Loucy (cell line): ENCODE results near the gene RALB.
"Not testable (repeated sequence)": the region's sequence is repeated elsewhere in the genome, so short reads cannot be mapped to it uniquely, and the experiment has no call there.

ENCODE experiments used
- H2AFZ ChIP-seq: fragments of 200-600 bp; sonication (generic); 2 replicates; pipeline ENCODE4 v1.6.0; 2016; ENCODE audit warnings: antibody characterized with exemption, mild to moderate bottlenecking, low read length, moderate library complexity
- H3F3A ChIP-seq: fragments of 200-600 bp; 2 replicates; pipeline ENCODE4 v1.6.0; 2016; ENCODE audit warnings: antibody characterized with exemption, low read depth, mild to moderate bottlenecking
- H3K27me3 ChIP-seq: fragments of 200-600 bp; sonication (generic); 2 replicates; pipeline ENCODE4 v1.6.1; 2014; ENCODE audit warnings: low read length, mild to moderate bottlenecking; ENCODE audit not compliant: insufficient read depth, poor library complexity, severe bottlenecking
- H3K36me3 ChIP-seq: fragments of 200-600 bp; sonication (generic); 2 replicates; pipeline ENCODE4 v1.6.1; 2016; ENCODE audit warnings: low read length; ENCODE audit not compliant: insufficient read depth
- H3K4me1 ChIP-seq: fragments of 200-600 bp; sonication (generic); 2 replicates; pipeline ENCODE4 v1.5.1; 2014; ENCODE audit warnings: low read length, mild to moderate bottlenecking; ENCODE audit not compliant: insufficient read depth, poor library complexity, severe bottlenecking
- H3K4me2 ChIP-seq: fragments of 200-600 bp; sonication (generic); 2 replicates; pipeline ENCODE4 v1.6.0; 2014; ENCODE audit warnings: antibody characterized with exemption, low read length, low read depth, mild to moderate bottlenecking; ENCODE audit not compliant: poor library complexity, severe bottlenecking
- H3K4me3 ChIP-seq: fragments of 200-600 bp; sonication (generic); 2 replicates; pipeline ENCODE4 v1.5.1; 2014; ENCODE audit warnings: low read length, mild to moderate bottlenecking, mixed read lengths; ENCODE audit not compliant: poor library complexity, severe bottlenecking
- H3K79me2 ChIP-seq: fragments of 200-600 bp; sonication (generic); 2 replicates; pipeline ENCODE4 v1.6.1; 2014; ENCODE audit warnings: low read length; ENCODE audit not compliant: insufficient read depth
- H3K9ac ChIP-seq: fragments of 200-600 bp; sonication (generic); 2 replicates; pipeline ENCODE4 v1.6.0; 2014; ENCODE audit warnings: mild to moderate bottlenecking, low read depth, low read length, moderate library complexity; ENCODE audit not compliant: poor library complexity, severe bottlenecking
- H3K9me2 ChIP-seq: fragments of 200-600 bp; sonication (generic); replicated peaks from 2 replicates; pipeline ENCODE4 v1.6.1; 2016; ENCODE audit warnings: low read depth, low read length, mixed read lengths
- H3K9me3 ChIP-seq: fragments of 200-600 bp; sonication (generic); 2 replicates; pipeline ENCODE4 v1.6.1; 2014; ENCODE audit warnings: mild to moderate bottlenecking, antibody characterized with exemption, low read length, low read depth; ENCODE audit not compliant: insufficient read depth
- H4K20me1 ChIP-seq: fragments of 200-600 bp; sonication (generic); 2 replicates; pipeline ENCODE4 v1.6.0; 2014; ENCODE audit warnings: antibody characterized with exemption, low read length, mild to moderate bottlenecking; ENCODE audit not compliant: insufficient read depth, poor library complexity, severe bottlenecking
- EZH2phosphoT487 ChIP-seq: fragments of 200-600 bp; IDR thresholded peaks from 2 replicates; pipeline ENCODE4 v1.6.1; 2018; ENCODE audit warnings: antibody characterized with exemption, mild to moderate bottlenecking, moderate library complexity, borderline replicate concordance
- TF ChIP-seq, protein P1 (sequence below): fragments of 200-600 bp; sonication (generic); conservative IDR thresholded peaks from 2 replicates; pipeline ENCODE4 v1.5.1; 2014; ENCODE audit warnings: mild to moderate bottlenecking, antibody characterized with exemption, low read length

The RALB gene

DNA sequence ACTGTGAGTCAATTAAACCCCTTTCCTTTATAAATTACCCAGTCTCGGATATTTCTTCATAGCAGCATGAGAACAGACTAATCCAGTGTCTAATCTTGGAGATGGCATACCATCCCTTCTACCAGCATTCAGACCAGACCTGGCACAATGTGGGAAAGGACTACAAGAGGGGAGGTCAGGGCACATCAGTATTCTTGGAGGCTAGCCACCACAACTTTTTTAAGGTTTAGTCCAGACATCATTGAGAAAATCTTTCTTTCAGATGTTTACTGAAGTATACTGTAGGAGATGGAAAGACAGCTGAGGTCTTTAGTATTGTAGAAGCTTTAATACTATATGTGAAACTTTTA lies 4.0 kb downstream of the RALB start:
- Histone ChIP-seq H3K9me3 (peaks cover 8% of the 10 kb centered on the region; the same call in 1 of the 2 replicates), H3K27me3 (no peaks in the 10 kb centered on the region), H2AFZ (no peak overlapping the region), H3K4me3 (peak overlapping the region; percentile 46), H3K36me3 (no peaks in the 10 kb centered on the region), H3K4me2 (peak overlapping the region; percentile 63), H3K79me2 (peaks cover 50% of the 10 kb centered on the region), H4K20me1 (no peaks in the 10 kb centered on the region), H3K4me1 (peaks cover 65% of the 10 kb centered on the region), H3F3A (no peaks in the 10 kb centered on the region), H3K9me2 (no peaks in the 10 kb centered on the region), H3K9ac (no peak overlapping the region)
- TF ChIP-seq, protein P1, sequence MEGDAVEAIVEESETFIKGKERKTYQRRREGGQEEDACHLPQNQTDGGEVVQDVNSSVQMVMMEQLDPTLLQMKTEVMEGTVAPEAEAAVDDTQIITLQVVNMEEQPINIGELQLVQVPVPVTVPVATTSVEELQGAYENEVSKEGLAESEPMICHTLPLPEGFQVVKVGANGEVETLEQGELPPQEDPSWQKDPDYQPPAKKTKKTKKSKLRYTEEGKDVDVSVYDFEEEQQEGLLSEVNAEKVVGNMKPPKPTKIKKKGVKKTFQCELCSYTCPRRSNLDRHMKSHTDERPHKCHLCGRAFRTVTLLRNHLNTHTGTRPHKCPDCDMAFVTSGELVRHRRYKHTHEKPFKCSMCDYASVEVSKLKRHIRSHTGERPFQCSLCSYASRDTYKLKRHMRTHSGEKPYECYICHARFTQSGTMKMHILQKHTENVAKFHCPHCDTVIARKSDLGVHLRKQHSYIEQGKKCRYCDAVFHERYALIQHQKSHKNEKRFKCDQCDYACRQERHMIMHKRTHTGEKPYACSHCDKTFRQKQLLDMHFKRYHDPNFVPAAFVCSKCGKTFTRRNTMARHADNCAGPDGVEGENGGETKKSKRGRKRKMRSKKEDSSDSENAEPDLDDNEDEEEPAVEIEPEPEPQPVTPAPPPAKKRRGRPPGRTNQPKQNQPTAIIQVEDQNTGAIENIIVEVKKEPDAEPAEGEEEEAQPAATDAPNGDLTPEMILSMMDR: no peak
- TF ChIP-seq EZH2phosphoT487: no peak

DNA sequence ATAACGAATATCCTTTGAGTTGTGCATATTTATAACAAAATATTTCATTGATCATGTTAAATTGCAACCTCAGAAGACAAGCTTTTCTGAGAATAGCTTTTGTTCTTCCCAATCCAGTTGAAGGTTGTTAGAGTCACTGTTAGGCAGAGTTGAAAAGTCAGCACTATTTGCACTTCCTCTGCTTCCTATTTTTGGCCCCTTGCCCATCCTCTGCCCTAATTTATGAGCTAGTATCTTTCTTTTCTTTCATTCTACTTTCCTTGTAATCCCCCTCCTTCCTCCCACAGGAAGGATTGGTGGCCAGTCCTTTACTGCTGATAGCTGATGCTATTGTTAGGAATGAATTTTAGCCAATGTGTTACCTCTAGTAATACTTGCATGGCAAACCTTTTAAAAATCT lies 4.9 kb downstream of the RALB start:
- peak overlapping the region; percentile 0 for H3K9ac ChIP-seq
- no peak for TF ChIP-seq EZH2phosphoT487
- TF ChIP-seq, protein P1: no peak
- H3K4me3 ChIP-seq: peak overlapping the region; percentile 46
- peaks cover 8% of the 10 kb centered on the region; the same call in 1 of the 2 replicates for H3K9me3 ChIP-seq
- peaks cover 58% of the 10 kb centered on the region for H3K79me2 ChIP-seq
- no peaks in the 10 kb centered on the region for H3K36me3 ChIP-seq
- H3F3A ChIP-seq: no peaks in the 10 kb centered on the region
- no peaks in the 10 kb centered on the region for H3K9me2 ChIP-seq
- H3K4me1 ChIP-seq: peaks cover 60% of the 10 kb centered on the region
- H4K20me1 ChIP-seq: no peaks in the 10 kb centered on the region
- H3K4me2 ChIP-seq: peak overlapping the region; percentile 63
- H3K27me3 ChIP-seq: no peaks in the 10 kb centered on the region
- H2AFZ ChIP-seq: no peak overlapping the region

DNA sequence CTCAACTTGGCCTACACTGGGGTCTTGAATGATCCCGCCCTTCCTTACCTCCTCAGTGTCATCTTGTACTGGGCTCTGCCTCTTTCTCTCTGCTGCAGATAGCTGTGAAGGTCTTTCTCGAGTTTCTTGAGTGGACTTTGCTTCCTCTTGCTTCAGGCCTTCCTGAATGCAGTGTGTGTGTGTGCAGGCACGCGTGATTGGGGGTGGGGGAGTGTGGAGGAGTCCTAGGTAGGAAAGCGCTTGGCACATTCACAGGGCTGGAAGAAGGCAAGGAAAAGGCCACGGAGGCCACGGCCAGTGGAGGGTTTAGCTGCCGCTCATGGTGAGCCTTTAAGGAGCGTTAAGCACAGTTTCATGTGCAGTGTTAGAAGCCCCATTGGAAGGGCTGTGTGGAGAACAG lies 5.5 kb downstream of the RALB start:
- Histone ChIP-seq H3K36me3 (no peaks in the 10 kb centered on the region), H2AFZ (no peak overlapping the region), H3K9me3 (peaks cover 8% of the 10 kb centered on the region; the same call in 1 of the 2 replicates), H4K20me1 (no peaks in the 10 kb centered on the region), H3K9me2 (no peaks in the 10 kb centered on the region), H3K27me3 (no peaks in the 10 kb centered on the region), H3K9ac (peak overlapping the region; percentile 0), H3K4me1 (peaks cover 60% of the 10 kb centered on the region), H3K4me3 (peak overlapping the region; percentile 46), H3K4me2 (peak overlapping the region; percentile 63), H3F3A (no peaks in the 10 kb centered on the region), H3K79me2 (peaks cover 59% of the 10 kb centered on the region)
- TF ChIP-seq EZH2phosphoT487: no peak
- TF ChIP-seq, protein P1: no peak

DNA sequence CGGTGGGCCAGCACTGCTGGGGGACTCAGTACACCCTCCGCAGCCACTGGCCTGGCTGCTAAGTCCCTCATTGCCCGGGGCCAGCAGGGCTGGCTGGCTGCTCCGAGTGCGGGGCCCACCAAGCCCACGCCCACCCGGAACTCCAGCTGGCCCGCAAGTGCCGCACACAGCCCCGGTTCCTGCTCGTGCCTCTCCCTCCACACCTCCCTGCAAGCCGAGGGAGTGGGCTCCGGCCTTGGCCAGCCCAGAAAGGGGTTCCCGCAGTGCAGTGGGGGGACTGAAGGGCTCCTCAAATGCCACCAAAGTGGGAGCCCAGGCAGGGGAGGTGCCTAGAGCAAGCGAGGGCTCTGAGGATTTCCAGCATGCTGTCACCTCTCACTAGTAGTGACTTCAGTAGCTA lies 7.3 kb downstream of the RALB start:
- not testable (repeated sequence) for H3F3A ChIP-seq, H3K4me3 ChIP-seq, H4K20me1 ChIP-seq, H3K36me3 ChIP-seq, H3K9ac ChIP-seq, H3K27me3 ChIP-seq, H3K9me3 ChIP-seq, H3K4me2 ChIP-seq, H3K9me2 ChIP-seq, H2AFZ ChIP-seq
- peaks cover 46% of the 10 kb centered on the region for H3K4me1 ChIP-seq
- peaks cover 42% of the 10 kb centered on the region for H3K79me2 ChIP-seq
